Measurements from ENCODE around the gene ROBO1. TPM values are rescaled to one million over a fixed set of nuclear protein-coding genes. Genes with fewer than 3 reads are reported as not detected.

Gene ROBO1
- total and polyA plus RNA-seq, 2 donors (not counting 3 experiments of a cell fraction or from before 2014, with no cell fraction given) = 5.9 to 14.2 TPM

- Histone ChIP-seq H3K4me2 (ENCODE audit: insufficient read depth, low read length) (no peak overlapping the region), H3K4me3 (replicated peaks in 1 of 3; ENCODE audit: insufficient read depth in 1 of 3, low read depth in 1 of 3, low read length in 3 of 3) (no peak overlapping the region), H3K79me2 (ENCODE audit: control insufficient read depth, insufficient read depth, low read length) (no peaks in the 10 kb centered on the region), H3K4me1 (ENCODE audit: control insufficient read depth, extremely low read depth, insufficient read depth, low read length) (no peaks in the 10 kb centered on the region), H3K27ac (ENCODE audit: insufficient read depth, low read depth, low read length) (no peak overlapping the region), H3K9ac (replicated peaks; ENCODE audit: extremely low read depth, insufficient read depth, low read length) (no peak overlapping the region), H3K9me1 (replicated peaks; ENCODE audit: control insufficient read depth, extremely low read depth, insufficient read depth, low read length) (no peaks in the 10 kb centered on the region), H3K27me3 (ENCODE audit: control insufficient read depth in 2 of 2, insufficient read depth in 2 of 2, low read length in 2 of 2) (no peaks in the 10 kb centered on the region), H3K9me3 (replicated peaks; ENCODE audit: control insufficient read depth, insufficient read depth, low read length) (no peaks in the 10 kb centered on the region), H3K36me3 (ENCODE audit: control insufficient read depth in 2 of 2, extremely low read depth in 1 of 2, insufficient read depth in 2 of 2, low read length in 2 of 2) (no peaks in the 10 kb centered on the region), H4K20me1 (replicated peaks; ENCODE audit: control insufficient read depth, extremely low read depth, insufficient read depth, low read length) (no peaks in the 10 kb centered on the region), H2AFZ (ENCODE audit: low read depth, low read length) (no peak overlapping the region)
- CTCF ChIA-PET = interaction anchor here (1.0 to 1.5 kb wide), 3 partner anchors 46 to 322 kb away, joined by 3 to 4 read pairs (median 4); no protein-coding TSS in a partner anchor
- dilution Hi-C loops (cut with MboI; ENCODE audit: extremely low pct_ligation_motif_present, low sequenced_read_pairs) (no loop called here), intact Hi-C loops (cut with micrococcal nuclease) (no loop called here)
- no peak for FAIRE-seq
- no peak for DNase-seq (ENCODE audit: low read depth, low spot score)
- POLR2A ChIA-PET = interaction anchor here (0.7 kb wide), 1 partner anchor 20 kb away, joined by 3 read pairs; no protein-coding TSS in a partner anchor
- BruUV-seq (replicated peaks) = no TSS peak
- TF ChIP-seq JUN (IDR thresholded peaks at IDR 0.05; ENCODE audit: borderline replicate concordance, insufficient read depth, insufficient read length, low read depth) (no peak), POLR2AphosphoS5 (IDR thresholded peaks at IDR 0.05; ENCODE audit: insufficient read depth, low read depth, low read length) (no peak), CTCF (IDR thresholded peaks at IDR 0.05; ENCODE audit: extremely low read depth in 1 of 2, insufficient read depth in 1 of 2, low read depth in 1 of 2, low read length in 2 of 2) (no peak), FOS (IDR thresholded peaks at IDR 0.05; ENCODE audit: borderline replicate concordance, insufficient read depth, low read length) (no peak), GATA2 (IDR thresholded peaks at IDR 0.05; ENCODE audit: insufficient read depth, insufficient read length, low read depth, low read length) (no peak), MYC (IDR thresholded peaks at IDR 0.05; ENCODE audit: low read depth, low read length) (no peak), MAX (IDR thresholded peaks at IDR 0.05; ENCODE audit: insufficient read depth, insufficient read length) (no peak), EZH2 (IDR thresholded peaks at IDR 0.05; ENCODE audit: borderline replicate concordance, low read depth, low read length, severe bottlenecking) (no peak), POLR2A (IDR thresholded peaks at IDR 0.05; ENCODE audit: low read depth, low read length) (no peak)
Measured at GRCh38 chr3:79040091-79040490, 727.7 kb downstream of the ROBO1 start.

Measured in endothelial cell of umbilical vein (primary cell).